ENCODE measurements around the gene ELMO3.

DNA sequence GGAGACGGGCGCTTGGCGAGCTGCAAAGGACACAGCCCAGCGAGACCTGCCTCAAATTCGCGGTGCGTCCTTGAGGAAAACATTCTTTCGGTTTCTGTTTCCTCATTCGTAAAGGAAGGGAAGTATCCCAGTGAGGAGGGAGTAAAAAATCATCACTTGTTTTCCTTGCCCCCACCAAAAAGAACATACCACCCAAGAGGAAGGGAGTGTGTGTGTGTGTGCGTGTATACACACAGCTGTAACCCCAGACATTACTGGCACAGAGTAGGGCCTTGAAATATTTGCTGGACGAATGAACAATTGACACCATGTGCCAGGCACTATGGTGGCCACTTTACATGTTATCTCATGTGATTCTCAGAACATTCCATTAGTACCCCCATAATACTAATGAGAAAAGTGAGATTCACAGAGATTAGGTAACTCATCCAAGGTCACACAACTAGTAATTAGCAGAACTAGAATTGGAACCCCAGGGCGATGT lies 13.2 kb upstream of the ELMO3 start:
- TF ChIP-seq, protein P1, sequence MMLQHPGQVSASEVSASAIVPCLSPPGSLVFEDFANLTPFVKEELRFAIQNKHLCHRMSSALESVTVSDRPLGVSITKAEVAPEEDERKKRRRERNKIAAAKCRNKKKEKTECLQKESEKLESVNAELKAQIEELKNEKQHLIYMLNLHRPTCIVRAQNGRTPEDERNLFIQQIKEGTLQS (IDR thresholded peaks at IDR 0.05): no peak
- TF ChIP-seq EZH2phosphoT487 (IDR thresholded peaks at IDR 0.05; ENCODE audit: borderline replicate concordance) (no peak), CTCF (IDR thresholded peaks at IDR 0.05 in 2 of 3, conservative IDR thresholded peaks at IDR 0.05 in 1 of 3; ENCODE audit: borderline replicate concordance in 1 of 3, insufficient read depth in 1 of 3, low read depth in 2 of 3, low read length in 2 of 3) (no peak), MAX (IDR thresholded peaks at IDR 0.05) (no peak)

Data from HCT116 (cell line).